Kidney (tissue), 14 donors: ENCODE results near the gene ELMO2. TPM values are rescaled to one million over a fixed set of nuclear protein-coding genes. Genes with fewer than 3 reads are reported as not detected.
A peak's percentile ranks its signal among the peaks of the same experiment; 100 is the strongest.

Source experiments
- DNase-seq, 5 donors: peaks; one replicate each; pipeline ENCODE4 v3.0.0-alpha.2; 2013 to 2020
- FAIRE-seq: peaks from 2 replicates; lab custom pipeline; 2012; peaks lifted over from hg19 to GRCh38; lab: Jason Lieb, UNC
- H3K27ac ChIP-seq, 2 donors: one replicate each; pipeline ENCODE4 v1.7.0; 2013; ENCODE audit warnings: low read depth in 2 of 2, low read length in 2 of 2, inconsistent platforms in 1 of 2
- H3K27me3 ChIP-seq: one replicate; pipeline ENCODE4 v1.7.1; 2013; ENCODE audit warnings: low read length, inconsistent platforms; ENCODE audit not compliant: control insufficient read depth, insufficient read depth
- H3K36me3 ChIP-seq, 3 donors: one replicate each; pipeline versions ENCODE4 v1.7.0 to v1.7.1; 2013; ENCODE audit warnings: low read length in 3 of 3, control low read depth in 1 of 3, inconsistent platforms in 1 of 3; ENCODE audit not compliant: insufficient read depth in 3 of 3, control insufficient read depth in 2 of 3
- H3K4me1 ChIP-seq, 3 donors: one replicate each; pipeline versions ENCODE4 v1.7.0 to v1.7.1; 2013; ENCODE audit warnings: low read length in 3 of 3, inconsistent platforms in 1 of 3, low read depth in 1 of 3; ENCODE audit not compliant: control insufficient read depth in 2 of 3, insufficient read depth in 2 of 3
- H3K4me3 ChIP-seq, 3 donors: one replicate each; pipeline versions ENCODE4 v1.7.0 to v1.8.1; 2013; ENCODE audit warnings: low read length in 3 of 3, control low read depth in 1 of 3, inconsistent platforms in 1 of 3
- H3K9ac ChIP-seq, 3 donors: one replicate each; pipeline versions ENCODE4 v1.7.0 to v1.7.1; 2013; ENCODE audit warnings: low read length in 3 of 3, control low read depth in 1 of 3, inconsistent platforms in 1 of 3
- H3K9me3 ChIP-seq, 3 donors: one replicate each; pipeline versions ENCODE4 v1.7.0 to v1.7.1; 2013; ENCODE audit warnings: low read length in 3 of 3, control low read depth in 1 of 3, inconsistent platforms in 1 of 3; ENCODE audit not compliant: control insufficient read depth in 2 of 3, insufficient read depth in 1 of 3
- intact Hi-C: fragments of 100-400 bp; cut with DNase I; formaldehyde crosslinking; loops from one replicate; pipeline ENCODE4 v1.11.1; 2022
- polyA plus RNA-seq: library from polyadenylated mRNA; stranded (reverse); fragments of 350-450 nt; fragmentation: Illumina TruSeq; extraction: RNeasy Lipid Tissue Mini Kit (QIAGEN cat#74804); gene quantifications from one replicate; pipeline ENCODE4 v1.2.3, GENCODE V29; 2014; ENCODE audit warnings: low read depth, low replicate concordance; ENCODE audit not compliant: insufficient read depth
- total RNA-seq: library from RNA; stranded (reverse); fragmentation: NEBNext Ultra II Directional; extraction: Animal tissue kit (Norgen Biotek cat#: 25700); gene quantifications from one replicate; pipeline ENCODE4 v1.2.1, GENCODE V29; 2021
- TF ChIP-seq, protein P1 (sequence below): IDR thresholded peaks from 3 replicates; pipeline ENCODE4 v1.5.1; 2012; ENCODE audit warnings: mild to moderate bottlenecking, moderate library complexity, borderline replicate concordance; ENCODE audit not compliant: insufficient read depth; ENCODE audit errors: extremely low read depth
- donor health status: control.
- donor health status: control.
- donor health status: control.
- donor health status: control.
- donor health status: control.
- donor health status: DM: yes; HTN: yes; CAD: no.
- donor health status: Normal renal cell carcinoma (clear cell type).

The ELMO2 gene
- total and polyA plus RNA-seq, 2 donors from 2014 or later, result 21.0 to 43.0 TPM

DNA sequence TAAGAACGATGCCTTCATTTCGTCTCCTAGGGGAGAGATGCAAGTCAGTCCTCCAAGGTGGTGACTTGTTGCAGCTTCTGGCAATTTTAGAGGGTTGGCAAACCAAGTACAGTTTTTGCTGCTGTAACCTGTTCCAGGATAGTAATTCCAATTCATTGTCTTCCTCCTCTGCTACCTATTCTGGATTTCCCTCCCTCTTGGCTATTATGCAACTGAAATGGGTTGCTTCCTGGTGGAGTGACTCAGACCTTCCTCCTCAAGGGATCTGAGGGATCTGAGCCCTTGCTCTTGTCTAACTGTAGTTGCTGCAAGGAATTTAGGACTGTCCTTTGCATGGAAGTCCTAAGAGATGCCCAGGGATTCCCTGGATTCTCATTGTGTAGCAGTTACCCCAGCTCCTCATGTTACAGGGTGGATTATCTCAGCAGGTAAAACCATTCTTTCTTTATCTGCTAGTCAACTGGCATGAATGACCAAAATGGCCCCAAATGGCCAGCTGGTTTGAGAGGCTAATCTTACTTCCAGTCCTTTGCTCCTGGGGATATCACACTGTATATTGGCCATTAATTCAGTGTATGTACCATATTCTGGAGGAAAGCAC is 17.6 kb upstream of the ELMO2 start:
- no peaks in the 10 kb centered on the region for H3K36me3 ChIP-seq
- no peak for FAIRE-seq
- no peaks in the 10 kb centered on the region for H3K4me1 ChIP-seq
- DNase-seq, result no peak
- TF ChIP-seq, protein P1, sequence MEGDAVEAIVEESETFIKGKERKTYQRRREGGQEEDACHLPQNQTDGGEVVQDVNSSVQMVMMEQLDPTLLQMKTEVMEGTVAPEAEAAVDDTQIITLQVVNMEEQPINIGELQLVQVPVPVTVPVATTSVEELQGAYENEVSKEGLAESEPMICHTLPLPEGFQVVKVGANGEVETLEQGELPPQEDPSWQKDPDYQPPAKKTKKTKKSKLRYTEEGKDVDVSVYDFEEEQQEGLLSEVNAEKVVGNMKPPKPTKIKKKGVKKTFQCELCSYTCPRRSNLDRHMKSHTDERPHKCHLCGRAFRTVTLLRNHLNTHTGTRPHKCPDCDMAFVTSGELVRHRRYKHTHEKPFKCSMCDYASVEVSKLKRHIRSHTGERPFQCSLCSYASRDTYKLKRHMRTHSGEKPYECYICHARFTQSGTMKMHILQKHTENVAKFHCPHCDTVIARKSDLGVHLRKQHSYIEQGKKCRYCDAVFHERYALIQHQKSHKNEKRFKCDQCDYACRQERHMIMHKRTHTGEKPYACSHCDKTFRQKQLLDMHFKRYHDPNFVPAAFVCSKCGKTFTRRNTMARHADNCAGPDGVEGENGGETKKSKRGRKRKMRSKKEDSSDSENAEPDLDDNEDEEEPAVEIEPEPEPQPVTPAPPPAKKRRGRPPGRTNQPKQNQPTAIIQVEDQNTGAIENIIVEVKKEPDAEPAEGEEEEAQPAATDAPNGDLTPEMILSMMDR, result no peak
- H3K27ac ChIP-seq, result no peak overlapping the region
- no peaks in the 10 kb centered on the region for H3K9me3 ChIP-seq
- H3K27me3 ChIP-seq, result no peaks in the 10 kb centered on the region
- no peak overlapping the region for H3K4me3 ChIP-seq
- intact Hi-C loops, result no loop called here
- no peak overlapping the region for H3K9ac ChIP-seq

DNA sequence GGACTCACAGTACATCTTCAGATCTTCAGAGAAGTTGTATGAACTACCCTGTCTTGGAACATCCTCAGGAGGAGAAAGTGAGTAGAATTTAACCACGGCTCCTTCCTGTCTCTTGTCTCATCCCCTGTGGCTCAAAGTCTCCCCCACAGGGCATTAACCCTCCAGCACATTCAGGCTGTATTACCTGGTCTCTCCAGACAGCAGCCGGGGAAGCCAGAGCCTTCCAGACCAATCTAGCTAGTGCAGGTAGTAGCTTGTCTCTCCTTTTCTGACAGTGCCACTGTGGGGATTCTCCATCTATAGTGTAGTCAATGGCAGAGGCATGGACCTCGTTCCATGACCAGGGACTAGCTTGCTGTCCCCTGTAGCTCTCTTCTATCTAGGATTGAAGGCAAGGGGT is 16.9 kb upstream of the ELMO2 start:
- TF ChIP-seq, protein P1, result no peak
- DNase-seq (no peak), FAIRE-seq (no peak)
- Histone ChIP-seq H3K4me1 (no peaks in the 10 kb centered on the region), H3K9me3 (no peaks in the 10 kb centered on the region), H3K4me3 (no peak overlapping the region), H3K36me3 (no peaks in the 10 kb centered on the region), H3K9ac (no peak overlapping the region), H3K27ac (no peak overlapping the region), H3K27me3 (no peaks in the 10 kb centered on the region)
- intact Hi-C loops, result no loop called here

DNA sequence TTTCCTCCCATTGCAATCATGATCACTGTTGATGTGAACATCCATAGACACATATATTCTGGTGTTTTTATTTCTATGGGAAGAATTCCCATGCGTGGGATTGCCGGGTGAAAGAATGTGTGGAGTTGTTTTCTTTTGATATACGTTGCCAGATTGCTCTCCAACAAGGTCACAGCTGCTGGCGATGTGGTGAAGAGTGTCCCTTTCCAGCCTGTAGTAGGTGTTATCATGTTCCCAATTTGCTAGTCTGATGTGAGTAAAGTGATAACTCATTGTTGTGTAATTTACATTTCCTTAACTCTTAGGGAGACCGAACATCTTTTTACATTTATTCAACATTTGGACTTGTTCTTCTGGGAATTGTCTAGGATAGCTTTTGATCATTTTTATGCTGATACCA is 14.5 kb upstream of the ELMO2 start:
- FAIRE-seq (no peak), DNase-seq (peak in 3 of 5 donors; percentile 44 to 79 (median 66))
- intact Hi-C loops, result no loop called here
- Histone ChIP-seq H3K36me3 (no peaks in the 10 kb centered on the region), H3K9ac (no peak overlapping the region), H3K27me3 (no peaks in the 10 kb centered on the region), H3K9me3 (no peaks in the 10 kb centered on the region), H3K4me1 (no peaks in the 10 kb centered on the region), H3K4me3 (no peak overlapping the region), H3K27ac (no peak overlapping the region)
- TF ChIP-seq, protein P1, result no peak

DNA sequence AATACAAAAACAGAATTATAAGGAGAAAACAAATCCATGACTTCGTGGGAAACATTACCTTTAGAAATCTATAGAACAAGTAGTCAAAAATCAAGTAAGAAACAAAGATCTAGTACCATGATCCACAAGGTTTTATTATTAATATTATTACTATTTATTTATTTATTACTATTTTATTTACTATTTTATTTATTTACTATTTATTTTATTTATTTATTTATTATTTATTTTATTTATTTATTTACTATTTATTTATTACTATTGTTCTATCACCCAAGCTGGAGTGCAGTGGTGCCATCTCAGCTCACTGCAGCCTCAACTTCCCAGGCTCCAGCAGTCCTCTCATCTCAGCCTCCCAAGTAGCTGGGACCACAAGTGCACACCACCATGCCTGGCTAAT is 13.5 kb upstream of the ELMO2 start:
- DNase-seq, result no peak
- Histone ChIP-seq H3K4me3 (no peak overlapping the region), H3K27me3 (no peaks in the 10 kb centered on the region), H3K9me3 (no peaks in the 10 kb centered on the region), H3K36me3 (no peaks in the 10 kb centered on the region), H3K4me1 (no peaks in the 10 kb centered on the region), H3K9ac (no peak overlapping the region), H3K27ac (no peak overlapping the region)
- intact Hi-C loops, result no loop called here
- FAIRE-seq, result no peak
- TF ChIP-seq, protein P1, result no peak
